Measurements from ENCODE around the gene TYROBP. TPM values are rescaled to one million over a fixed set of nuclear protein-coding genes. Genes with fewer than 3 reads are reported as not detected.
A peak's percentile ranks its signal among the peaks of the same experiment; 100 is the strongest.

TYROBP gene
- total RNA-seq, 1 donor from 2014 or later: not detected

- H3K4me3 Mint-ChIP-seq (ENCODE audit: unreplicated experiment): no peak overlapping the region
- peaks cover 31% of the 10 kb centered on the region for H3K4me1 Mint-ChIP-seq (ENCODE audit: unreplicated experiment)
- no peak overlapping the region for H3K27ac Mint-ChIP-seq (ENCODE audit: unreplicated experiment)
- TF ChIP-seq, protein P1, sequence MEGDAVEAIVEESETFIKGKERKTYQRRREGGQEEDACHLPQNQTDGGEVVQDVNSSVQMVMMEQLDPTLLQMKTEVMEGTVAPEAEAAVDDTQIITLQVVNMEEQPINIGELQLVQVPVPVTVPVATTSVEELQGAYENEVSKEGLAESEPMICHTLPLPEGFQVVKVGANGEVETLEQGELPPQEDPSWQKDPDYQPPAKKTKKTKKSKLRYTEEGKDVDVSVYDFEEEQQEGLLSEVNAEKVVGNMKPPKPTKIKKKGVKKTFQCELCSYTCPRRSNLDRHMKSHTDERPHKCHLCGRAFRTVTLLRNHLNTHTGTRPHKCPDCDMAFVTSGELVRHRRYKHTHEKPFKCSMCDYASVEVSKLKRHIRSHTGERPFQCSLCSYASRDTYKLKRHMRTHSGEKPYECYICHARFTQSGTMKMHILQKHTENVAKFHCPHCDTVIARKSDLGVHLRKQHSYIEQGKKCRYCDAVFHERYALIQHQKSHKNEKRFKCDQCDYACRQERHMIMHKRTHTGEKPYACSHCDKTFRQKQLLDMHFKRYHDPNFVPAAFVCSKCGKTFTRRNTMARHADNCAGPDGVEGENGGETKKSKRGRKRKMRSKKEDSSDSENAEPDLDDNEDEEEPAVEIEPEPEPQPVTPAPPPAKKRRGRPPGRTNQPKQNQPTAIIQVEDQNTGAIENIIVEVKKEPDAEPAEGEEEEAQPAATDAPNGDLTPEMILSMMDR (IDR thresholded peaks at IDR 0.05): no peak
- no peaks in the 10 kb centered on the region for H3K27me3 Mint-ChIP-seq (ENCODE audit: unreplicated experiment)
- no peak for DNase-seq (ENCODE audit: extremely low spot score, unreplicated experiment)
- no peaks in the 10 kb centered on the region for H3K9me3 Mint-ChIP-seq (ENCODE audit: unreplicated experiment)
- peaks cover 8% of the 10 kb centered on the region for H3K36me3 Mint-ChIP-seq (ENCODE audit: unreplicated experiment)
Measured at GRCh38 chr19:35940078-35940775, 32.1 kb upstream of the TYROBP start.

DNA sequence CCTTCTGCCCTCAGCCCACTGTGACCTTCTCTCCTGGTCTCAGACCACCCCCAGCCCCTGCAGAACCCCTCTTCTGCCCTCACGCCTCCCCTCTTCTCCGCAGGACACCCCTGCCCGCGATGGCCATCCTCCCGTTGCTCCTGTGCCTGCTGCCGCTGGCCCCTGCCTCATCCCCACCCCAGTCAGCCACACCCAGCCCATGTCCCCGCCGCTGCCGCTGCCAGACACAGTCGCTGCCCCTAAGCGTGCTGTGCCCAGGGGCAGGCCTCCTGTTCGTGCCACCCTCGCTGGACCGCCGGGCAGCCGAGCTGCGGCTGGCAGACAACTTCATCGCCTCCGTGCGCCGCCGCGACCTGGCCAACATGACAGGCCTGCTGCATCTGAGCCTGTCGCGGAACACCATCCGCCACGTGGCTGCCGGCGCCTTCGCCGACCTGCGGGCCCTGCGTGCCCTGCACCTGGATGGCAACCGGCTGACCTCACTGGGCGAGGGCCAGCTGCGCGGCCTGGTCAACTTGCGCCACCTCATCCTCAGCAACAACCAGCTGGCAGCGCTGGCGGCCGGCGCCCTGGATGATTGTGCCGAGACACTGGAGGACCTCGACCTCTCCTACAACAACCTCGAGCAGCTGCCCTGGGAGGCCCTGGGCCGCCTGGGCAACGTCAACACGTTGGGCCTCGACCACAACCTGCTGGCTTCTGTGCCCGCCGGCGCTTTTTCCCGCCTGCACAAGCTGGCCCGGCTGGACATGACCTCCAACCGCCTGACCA, 31.4 kb upstream of the TYROBP start:
- Mint-ChIP-seq H3K27me3 (ENCODE audit: unreplicated experiment) (no peaks in the 10 kb centered on the region), H3K9me3 (ENCODE audit: unreplicated experiment) (no peaks in the 10 kb centered on the region), H3K27ac (ENCODE audit: unreplicated experiment) (no peak overlapping the region), H3K4me3 (ENCODE audit: unreplicated experiment) (no peak overlapping the region), H3K36me3 (ENCODE audit: unreplicated experiment) (peaks cover 8% of the 10 kb centered on the region), H3K4me1 (ENCODE audit: unreplicated experiment) (peaks cover 32% of the 10 kb centered on the region)
- no peak for DNase-seq (ENCODE audit: extremely low spot score, unreplicated experiment)
- TF ChIP-seq, protein P1 (IDR thresholded peaks at IDR 0.05): no peak

- Mint-ChIP-seq H3K4me3 (ENCODE audit: unreplicated experiment) (peak overlapping the region; percentile 71), H3K36me3 (ENCODE audit: unreplicated experiment) (peaks cover 7% of the 10 kb centered on the region), H3K9me3 (ENCODE audit: unreplicated experiment) (no peaks in the 10 kb centered on the region), H3K4me1 (ENCODE audit: unreplicated experiment) (peaks cover 32% of the 10 kb centered on the region), H3K27ac (ENCODE audit: unreplicated experiment) (peak overlapping the region; percentile 73), H3K27me3 (ENCODE audit: unreplicated experiment) (no peaks in the 10 kb centered on the region)
- TF ChIP-seq, protein P1 (IDR thresholded peaks at IDR 0.05): no peak
- no peak for DNase-seq (ENCODE audit: extremely low spot score, unreplicated experiment)
Measured at GRCh38 chr19:35938282-35939224, 30.5 kb upstream of the TYROBP start.

DNA sequence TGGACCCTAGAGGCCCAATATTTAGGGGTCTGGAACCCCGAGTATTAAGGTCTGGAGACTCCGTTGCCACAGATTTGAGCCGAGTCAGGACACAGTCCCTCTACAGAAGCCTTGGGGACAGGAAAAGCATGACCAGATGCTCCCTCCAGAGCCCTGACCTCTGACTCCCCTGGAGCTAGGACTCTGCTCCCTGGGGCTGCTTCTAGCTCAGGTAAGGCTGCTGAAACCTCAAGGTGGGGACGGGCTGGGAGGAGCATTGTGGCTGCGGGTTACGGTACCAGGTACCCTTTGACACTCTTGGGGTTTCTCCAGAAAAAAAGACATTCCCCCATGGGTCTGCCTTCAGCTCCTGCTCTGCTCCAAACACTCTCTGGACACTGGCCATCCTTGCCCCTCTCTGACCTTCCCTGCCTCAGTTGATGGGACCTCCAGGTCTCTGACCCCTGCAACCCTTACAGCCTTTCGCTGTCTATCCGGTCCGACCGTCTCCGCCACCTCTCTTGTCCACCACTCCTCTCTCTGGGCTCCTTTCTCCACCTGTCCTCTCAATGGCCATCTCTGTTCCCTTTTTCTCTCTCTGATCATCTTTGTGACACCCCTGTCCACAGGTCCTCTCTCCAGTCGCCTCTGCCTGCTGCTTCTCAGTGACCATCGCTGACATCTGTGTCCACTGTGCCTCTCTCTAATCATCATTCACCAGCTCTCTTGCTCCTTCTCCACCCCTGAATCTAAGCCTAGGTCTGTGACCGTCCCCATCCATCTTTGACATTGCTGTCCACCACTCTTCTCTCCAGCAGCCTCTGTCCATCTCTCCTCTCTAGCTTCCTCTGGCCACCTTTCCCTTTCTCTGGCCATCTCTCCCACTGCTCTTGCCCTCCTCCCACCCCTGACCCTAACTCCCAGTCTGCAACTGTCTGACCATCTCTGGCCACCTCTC, 29.5 kb upstream of the TYROBP start:
- H3K27ac Mint-ChIP-seq (ENCODE audit: unreplicated experiment): peak overlapping the region; percentile 73
- H3K27me3 Mint-ChIP-seq (ENCODE audit: unreplicated experiment): no peaks in the 10 kb centered on the region
- no peaks in the 10 kb centered on the region for H3K9me3 Mint-ChIP-seq (ENCODE audit: unreplicated experiment)
- H3K36me3 Mint-ChIP-seq (ENCODE audit: unreplicated experiment): peaks cover 7% of the 10 kb centered on the region
- peaks cover 32% of the 10 kb centered on the region for H3K4me1 Mint-ChIP-seq (ENCODE audit: unreplicated experiment)
- no peak for DNase-seq (ENCODE audit: extremely low spot score, unreplicated experiment)
- TF ChIP-seq, protein P1 (IDR thresholded peaks at IDR 0.05): no peak
- H3K4me3 Mint-ChIP-seq (ENCODE audit: unreplicated experiment): peak overlapping the region; percentile 71

All from osteocyte (in vitro differentiated cells).